Neural progenitor cell (in vitro differentiated cells): ENCODE data around the gene CLCF1. TPM values are rescaled to one million over a fixed set of nuclear protein-coding genes. Genes with fewer than 3 reads are reported as not detected.
"Not testable (repeated sequence)": the region's sequence is repeated elsewhere in the genome, so short reads cannot be mapped to it uniquely, and the experiment has no call there.

Experiments used
- DNase-seq: peaks from one replicate; pipeline ENCODE4 v3.0.0-alpha.2; 2016; ENCODE audit warnings: low spot score
- H2AFZ ChIP-seq: fragments of 200-600 bp; sonication (generic); replicated peaks from 2 replicates; pipeline ENCODE4 v1.6.1; 2016; ENCODE audit warnings: antibody characterized with exemption
- H3F3A ChIP-seq: fragments of 200-600 bp; sonication (generic); 2 replicates; pipeline ENCODE4 v1.6.1; 2016; ENCODE audit warnings: antibody characterized with exemption, low read depth
- H3K27ac ChIP-seq: fragments of 200-600 bp; sonication (generic); 2 replicates; pipeline ENCODE4 v1.5.1; 2016; ENCODE audit warnings: mild to moderate bottlenecking
- H3K27me3 ChIP-seq: fragments of 200-600 bp; sonication (generic); 2 replicates; pipeline ENCODE4 v1.6.1; 2016; ENCODE audit warnings: mild to moderate bottlenecking, moderate library complexity
- H3K36me3 ChIP-seq: fragments of 200-600 bp; sonication (generic); 2 replicates; pipeline ENCODE4 v1.5.1; 2016
- H3K4me1 ChIP-seq: fragments of 200-600 bp; sonication (generic); 2 replicates; pipeline ENCODE4 v1.6.1; 2016; ENCODE audit warnings: mixed run types
- H3K4me2 ChIP-seq: fragments of 200-600 bp; sonication (generic); 2 replicates; pipeline ENCODE4 v1.6.1; 2016
- H3K4me3 ChIP-seq: fragments of 200-600 bp; sonication (generic); 2 replicates; pipeline ENCODE4 v1.5.1; 2016
- H3K79me2 ChIP-seq: fragments of 200-600 bp; sonication (generic); 2 replicates; pipeline ENCODE4 v1.6.1; 2016; ENCODE audit warnings: low read depth
- H3K9ac ChIP-seq: fragments of 200-600 bp; sonication (generic); 2 replicates; pipeline ENCODE4 v1.6.1; 2016
- H3K9me3 ChIP-seq: fragments of 200-600 bp; sonication (generic); 2 replicates; pipeline ENCODE4 v1.5.1; 2016; ENCODE audit warnings: low read depth
- H4K20me1 ChIP-seq: fragments of 200-600 bp; sonication (generic); 2 replicates; pipeline ENCODE4 v1.6.1; 2016; ENCODE audit warnings: low read depth
- H3K27ac Mint-ChIP-seq: 3 replicates; pipeline ENCODE4 v1.8.0; 2021; ENCODE audit warnings: mixed read lengths
- H3K27me3 Mint-ChIP-seq: 2 replicates; pipeline ENCODE4 v1.8.0; 2022; ENCODE audit warnings: low read depth, mild to moderate bottlenecking, inconsistent platforms, moderate library complexity, mixed read lengths; ENCODE audit not compliant: insufficient read depth
- H3K36me3 Mint-ChIP-seq: 3 replicates; pipeline ENCODE4 v1.8.0; 2021; ENCODE audit warnings: mixed read lengths
- H3K4me1 Mint-ChIP-seq: 3 replicates; pipeline ENCODE4 v1.8.0; 2021; ENCODE audit warnings: mixed read lengths
- H3K4me3 Mint-ChIP-seq: 3 replicates; pipeline ENCODE4 v1.8.0; 2021; ENCODE audit warnings: mild to moderate bottlenecking, moderate library complexity, mixed read lengths
- H3K9me3 Mint-ChIP-seq: 3 replicates; pipeline ENCODE4 v1.8.0; 2020; ENCODE audit warnings: mixed read lengths
- EZH2 ChIP-seq: fragments of 200-600 bp; sonication (generic); IDR thresholded peaks from 2 replicates; pipeline ENCODE4 v1.6.1; 2017; ENCODE audit warnings: antibody characterized with exemption, mild to moderate bottlenecking, moderate library complexity
- EZH2phosphoT487 ChIP-seq: fragments of 200-600 bp; sonication (generic); IDR thresholded peaks from 2 replicates; pipeline ENCODE4 v1.6.1; 2017; ENCODE audit warnings: antibody characterized with exemption
- total RNA-seq: library from RNA; depleted of rRNA; stranded (reverse); fragments of >200 nt; gene quantifications from 2 replicates; pipeline ENCODE4 v1.2.3, GENCODE V29; 2015; ENCODE audit warnings: low replicate concordance
- TF ChIP-seq, protein P1 (sequence below): fragments of 200-600 bp; sonication (generic); IDR thresholded peaks from 2 replicates; pipeline ENCODE4 v1.5.1; 2017; ENCODE audit warnings: antibody characterized with exemption, mild to moderate bottlenecking

The CLCF1 gene
- total RNA-seq, 1 donor from 2014 or later = 2.0 TPM

GRCh38 chr11:67405688-67406339, 32.4 kb upstream of the CLCF1 start:
- H3F3A ChIP-seq = peaks cover 2% of the 10 kb centered on the region
- no peak overlapping the region for H3K27ac ChIP-seq
- Mint-ChIP-seq H3K27me3 (peaks cover 8% of the 10 kb centered on the region), H3K4me1 (peaks cover 37% of the 10 kb centered on the region), H3K36me3 (no peaks in the 10 kb centered on the region), H3K4me3 (no peak overlapping the region), H3K27ac (no peak overlapping the region), H3K9me3 (no peaks in the 10 kb centered on the region)
- no peak overlapping the region for H3K9ac ChIP-seq
- no peak for TF ChIP-seq EZH2
- TF ChIP-seq EZH2phosphoT487 = no peak
- TF ChIP-seq, protein P1, sequence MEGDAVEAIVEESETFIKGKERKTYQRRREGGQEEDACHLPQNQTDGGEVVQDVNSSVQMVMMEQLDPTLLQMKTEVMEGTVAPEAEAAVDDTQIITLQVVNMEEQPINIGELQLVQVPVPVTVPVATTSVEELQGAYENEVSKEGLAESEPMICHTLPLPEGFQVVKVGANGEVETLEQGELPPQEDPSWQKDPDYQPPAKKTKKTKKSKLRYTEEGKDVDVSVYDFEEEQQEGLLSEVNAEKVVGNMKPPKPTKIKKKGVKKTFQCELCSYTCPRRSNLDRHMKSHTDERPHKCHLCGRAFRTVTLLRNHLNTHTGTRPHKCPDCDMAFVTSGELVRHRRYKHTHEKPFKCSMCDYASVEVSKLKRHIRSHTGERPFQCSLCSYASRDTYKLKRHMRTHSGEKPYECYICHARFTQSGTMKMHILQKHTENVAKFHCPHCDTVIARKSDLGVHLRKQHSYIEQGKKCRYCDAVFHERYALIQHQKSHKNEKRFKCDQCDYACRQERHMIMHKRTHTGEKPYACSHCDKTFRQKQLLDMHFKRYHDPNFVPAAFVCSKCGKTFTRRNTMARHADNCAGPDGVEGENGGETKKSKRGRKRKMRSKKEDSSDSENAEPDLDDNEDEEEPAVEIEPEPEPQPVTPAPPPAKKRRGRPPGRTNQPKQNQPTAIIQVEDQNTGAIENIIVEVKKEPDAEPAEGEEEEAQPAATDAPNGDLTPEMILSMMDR = no peak
- H3K4me2 ChIP-seq = no peak overlapping the region
- peaks cover 15% of the 10 kb centered on the region for H3K4me1 ChIP-seq
- no peak overlapping the region for H3K4me3 ChIP-seq
- DNase-seq = no peak
- H3K9me3 ChIP-seq = no peaks in the 10 kb centered on the region
- peaks cover 1% of the 10 kb centered on the region for H4K20me1 ChIP-seq
- H2AFZ ChIP-seq = no peak overlapping the region
- no peaks in the 10 kb centered on the region for H3K27me3 ChIP-seq
- no peaks in the 10 kb centered on the region for H3K36me3 ChIP-seq
- peaks cover 6% of the 10 kb centered on the region for H3K79me2 ChIP-seq

DNA sequence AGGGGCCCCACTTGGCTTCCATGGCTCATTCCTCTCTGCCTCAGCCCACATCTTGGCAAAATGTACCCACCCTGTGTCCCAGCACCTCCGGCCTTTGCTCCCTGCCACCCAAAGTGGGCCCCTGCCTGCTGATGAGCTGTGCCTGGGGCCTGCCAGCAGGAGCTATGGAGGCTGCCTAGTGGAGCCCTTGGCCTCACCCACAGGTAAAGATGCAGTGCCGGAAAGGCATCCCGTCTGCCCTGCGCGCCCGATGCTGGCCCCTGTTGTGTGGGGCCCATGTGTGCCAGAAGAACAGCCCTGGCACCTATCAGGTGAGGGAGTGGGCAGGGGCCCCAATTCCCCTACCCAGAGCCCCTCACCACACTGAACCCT, 31.8 kb upstream of the CLCF1 start:
- Mint-ChIP-seq H3K27ac (no peak overlapping the region), H3K27me3 (peaks cover 8% of the 10 kb centered on the region), H3K36me3 (no peaks in the 10 kb centered on the region), H3K9me3 (no peaks in the 10 kb centered on the region), H3K4me1 (peaks cover 38% of the 10 kb centered on the region), H3K4me3 (no peak overlapping the region)
- Histone ChIP-seq H3K27ac (no peak overlapping the region), H3K4me3 (no peak overlapping the region), H3K9me3 (no peaks in the 10 kb centered on the region), H3K36me3 (no peaks in the 10 kb centered on the region), H3K79me2 (peaks cover 12% of the 10 kb centered on the region), H2AFZ (no peak overlapping the region), H4K20me1 (peaks cover 8% of the 10 kb centered on the region), H3F3A (no peaks in the 10 kb centered on the region), H3K9ac (no peak overlapping the region), H3K27me3 (no peaks in the 10 kb centered on the region), H3K4me2 (no peak overlapping the region), H3K4me1 (peaks cover 15% of the 10 kb centered on the region)
- no peak for DNase-seq
- TF ChIP-seq, protein P1 = no peak
- no peak for TF ChIP-seq EZH2phosphoT487
- TF ChIP-seq EZH2 = no peak

DNA sequence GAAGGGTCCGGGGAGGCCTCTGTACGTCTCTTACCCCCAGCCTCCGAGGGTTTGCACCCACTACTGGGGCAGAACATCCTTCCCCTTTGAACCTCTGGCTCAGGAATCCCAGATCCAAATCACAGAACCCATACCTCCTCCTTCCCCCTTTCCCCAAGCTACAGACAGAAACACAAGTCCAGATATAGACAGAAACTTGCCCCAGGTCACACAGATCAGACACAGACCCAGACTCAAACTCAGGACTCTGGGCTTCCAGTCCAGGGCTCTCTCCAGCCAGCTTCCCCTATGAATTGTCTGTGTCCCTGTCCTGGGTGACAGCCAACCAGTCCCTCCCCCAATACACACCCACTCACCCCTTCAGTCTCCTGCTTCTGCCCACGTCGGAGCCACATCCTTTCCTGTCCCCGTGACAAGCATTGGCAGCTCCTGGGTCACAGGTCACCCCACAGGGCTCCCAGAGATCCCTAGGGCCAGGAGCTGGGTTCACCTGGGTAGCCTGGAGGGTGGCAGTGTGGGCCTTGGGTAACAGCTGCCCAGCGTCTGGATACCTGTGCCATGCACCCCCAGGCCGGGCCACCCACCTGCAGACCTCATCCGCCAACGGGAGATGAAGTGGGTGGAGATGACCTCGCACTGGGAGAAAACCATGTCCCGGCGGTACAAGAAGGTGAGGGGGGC, 31.3 kb upstream of the CLCF1 start:
- Histone ChIP-seq H3F3A (no peaks in the 10 kb centered on the region), H4K20me1 (peaks cover 8% of the 10 kb centered on the region), H3K27ac (no peak overlapping the region), H3K4me3 (no peak overlapping the region), H3K4me2 (no peak overlapping the region), H2AFZ (no peak overlapping the region), H3K4me1 (peaks cover 13% of the 10 kb centered on the region), H3K27me3 (no peaks in the 10 kb centered on the region), H3K9ac (no peak overlapping the region), H3K79me2 (peaks cover 16% of the 10 kb centered on the region), H3K9me3 (no peaks in the 10 kb centered on the region), H3K36me3 (no peaks in the 10 kb centered on the region)
- peaks cover 8% of the 10 kb centered on the region for H3K27me3 Mint-ChIP-seq
- DNase-seq = no peak
- H3K4me3 Mint-ChIP-seq = peak overlapping the region; percentile 68
- no peaks in the 10 kb centered on the region for H3K36me3 Mint-ChIP-seq
- H3K27ac Mint-ChIP-seq = peak overlapping the region; percentile 98
- H3K9me3 Mint-ChIP-seq = no peaks in the 10 kb centered on the region
- TF ChIP-seq EZH2 (no peak), EZH2phosphoT487 (no peak)
- TF ChIP-seq, protein P1 = no peak
- peaks cover 38% of the 10 kb centered on the region for H3K4me1 Mint-ChIP-seq

DNA sequence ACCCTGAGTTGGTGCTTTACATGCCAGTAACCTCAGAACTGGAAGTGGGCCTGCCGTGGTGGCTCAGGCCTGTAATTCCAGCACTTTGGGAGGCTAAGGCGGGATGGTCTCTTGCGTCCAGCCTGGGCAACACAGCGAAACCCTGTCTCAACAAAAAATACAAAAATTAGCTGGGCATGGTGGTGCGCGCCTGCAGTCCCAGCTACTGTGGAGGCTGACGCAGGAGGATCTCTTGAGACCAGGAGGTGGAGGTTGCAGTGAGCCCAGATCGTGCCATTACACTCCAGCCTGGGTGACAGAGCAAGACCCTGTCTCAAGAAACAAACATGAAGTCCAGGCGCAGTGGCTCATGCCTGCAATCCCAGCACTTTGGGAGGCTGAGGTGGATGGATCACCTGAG, 29.7 kb upstream of the CLCF1 start:
- H3K27me3 Mint-ChIP-seq, H3K9ac ChIP-seq, H3K4me3 ChIP-seq, H3K27ac ChIP-seq, H3K36me3 Mint-ChIP-seq, H3K9me3 ChIP-seq, H3K9me3 Mint-ChIP-seq, DNase-seq, H3F3A ChIP-seq, H3K27me3 ChIP-seq, H4K20me1 ChIP-seq, H3K4me2 ChIP-seq, H2AFZ ChIP-seq, H3K36me3 ChIP-seq: not testable (repeated sequence)
- Mint-ChIP-seq H3K4me3 (peak overlapping the region; percentile 76), H3K4me1 (peaks cover 38% of the 10 kb centered on the region), H3K27ac (peak overlapping the region; percentile 93)
- Histone ChIP-seq H3K79me2 (peaks cover 16% of the 10 kb centered on the region), H3K4me1 (peaks cover 13% of the 10 kb centered on the region)

GRCh38 chr11:67402192-67402839, 28.9 kb upstream of the CLCF1 start:
- H3K4me3 Mint-ChIP-seq = peak overlapping the region; percentile 65
- H3K36me3 ChIP-seq, H3K9ac ChIP-seq, H3K27me3 ChIP-seq, H3K36me3 Mint-ChIP-seq, H4K20me1 ChIP-seq, H2AFZ ChIP-seq, H3K27ac ChIP-seq, DNase-seq, H3F3A ChIP-seq, H3K9me3 ChIP-seq, H3K27me3 Mint-ChIP-seq, H3K9me3 Mint-ChIP-seq, H3K4me3 ChIP-seq: not testable (repeated sequence)
- Histone ChIP-seq H3K4me2 (peak overlapping the region; percentile 69), H3K4me1 (peaks cover 13% of the 10 kb centered on the region), H3K79me2 (peaks cover 16% of the 10 kb centered on the region)
- peak overlapping the region; percentile 50 for H3K27ac Mint-ChIP-seq
- H3K4me1 Mint-ChIP-seq = peaks cover 35% of the 10 kb centered on the region
